RWPE1 (cell line): Measurements from ENCODE around the gene ZNF484.
"Not testable (repeated sequence)": the region's sequence is repeated elsewhere in the genome, so short reads cannot be mapped to it uniquely, and the experiment has no call there.

Experiments
- CTCF ChIA-PET: fragments of 350-600 bp; sonication (Branson Sonifier 250); formaldehyde crosslinking; extraction: SDS; loops from one replicate; lab custom pipeline; 2021; lab: Yijun Ruan, JAX
- POLR2A ChIA-PET: fragments of 400-600 bp; formaldehyde crosslinking; extraction: SDS; loops from one replicate; lab custom pipeline; 2020; ENCODE audit warnings: antibody characterized with exemption; ENCODE audit not compliant: low non-redundant PET; lab: Yijun Ruan, JAX
- DNase-seq: peaks from one replicate; pipeline ENCODE4 v3.0.0; 2012; ENCODE audit warnings: low spot score
- H3K27ac ChIP-seq: fragments of 450-650 bp; 2 replicates; pipeline ENCODE4 v1.5.1; 2017
- CTCF ChIP-seq: fragments of 450-650 bp; conservative IDR thresholded peaks from 2 replicates; pipeline ENCODE4 v1.5.1; 2017; ENCODE audit warnings: low read depth, mild to moderate bottlenecking

Gene ZNF484

GRCh38 chr9:92897323-92897722, 19.5 kb upstream of the ZNF484 start:
- TF ChIP-seq CTCF, result no peak
- POLR2A ChIA-PET, result no interaction called here
- CTCF ChIA-PET, result no interaction called here
- DNase-seq, result no peak
- no peak overlapping the region for H3K27ac ChIP-seq

DNA sequence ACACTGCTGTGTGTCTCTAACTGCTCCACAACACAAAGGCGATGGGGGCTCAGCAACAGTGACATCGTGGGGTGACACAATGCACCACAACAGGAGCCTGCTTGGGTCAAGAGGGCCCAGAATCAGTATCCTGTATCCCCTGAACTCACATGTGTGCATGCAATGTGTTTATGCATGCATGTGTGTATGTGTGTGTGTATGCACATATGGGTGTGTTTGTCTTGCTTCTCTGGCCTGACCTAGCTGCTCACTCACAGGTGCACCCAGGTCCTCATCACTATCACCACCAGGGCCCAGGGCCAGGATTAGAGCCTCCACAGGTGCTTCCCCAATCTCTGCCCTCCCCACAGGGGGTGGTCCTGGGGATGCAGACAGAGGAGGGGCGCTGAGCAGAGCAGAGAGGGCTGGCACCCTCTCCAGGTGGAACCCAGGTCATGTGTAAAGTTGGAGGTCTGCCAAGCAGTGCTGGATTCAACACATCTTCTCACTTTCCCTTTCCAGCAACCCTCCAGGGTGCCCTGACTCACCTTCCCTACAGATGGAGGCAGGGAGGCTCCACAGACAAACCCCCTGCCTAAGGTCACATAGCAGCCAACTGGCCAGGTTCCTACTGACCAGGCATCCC, 18.1 kb upstream of the ZNF484 start:
- POLR2A ChIA-PET, result no interaction called here

GRCh38 chr9:92894711-92895362, 17.0 kb upstream of the ZNF484 start:
- CTCF ChIA-PET, result no interaction called here
- TF ChIP-seq CTCF, result no peak
- no peak for DNase-seq
- POLR2A ChIA-PET, result no interaction called here
- H3K27ac ChIP-seq, result no peak overlapping the region

More for the DNA sequence above, 18.1 kb upstream of the ZNF484 start:
- TF ChIP-seq CTCF, result no peak
- H3K27ac ChIP-seq, result no peak overlapping the region
- CTCF ChIA-PET, result interaction anchor here (0.6 kb wide), 1 partner anchor 15 kb away, joined by 5 read pairs; no protein-coding TSS in a partner anchor
- DNase-seq, result no peak

- DNase-seq, H3K27ac ChIP-seq, POLR2A ChIA-PET: not testable (repeated sequence)
- CTCF ChIA-PET, result interaction anchor here (0.5 to 0.8 kb wide), 2 partner anchors 10 to 15 kb away, joined by 4 read pairs; no protein-coding TSS in a partner anchor
These were observed 16.2 kb upstream of the ZNF484 start for GRCh38 chr9:92893916-92894610.

DNA sequence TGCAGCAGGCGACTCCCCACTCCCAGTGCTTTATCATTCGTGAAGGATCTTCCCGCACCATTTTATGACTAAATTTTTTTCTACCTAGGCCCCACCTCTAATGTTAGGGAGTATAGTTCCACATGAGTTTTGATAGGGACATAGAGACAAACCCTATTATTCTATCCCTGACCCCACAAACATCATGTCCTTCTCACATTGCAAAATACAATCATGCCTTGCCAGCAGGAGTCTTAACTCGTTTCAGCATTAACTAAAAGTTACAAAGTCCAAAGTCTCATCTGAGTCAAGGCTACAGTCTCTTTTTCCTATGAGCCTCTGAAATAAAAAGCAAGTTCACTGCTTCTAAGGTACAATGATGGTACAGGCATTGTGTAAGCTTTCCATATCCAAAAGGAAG, 14.4 kb upstream of the ZNF484 start:
- DNase-seq, H3K27ac ChIP-seq, POLR2A ChIA-PET, CTCF ChIA-PET: not testable (repeated sequence)

DNA sequence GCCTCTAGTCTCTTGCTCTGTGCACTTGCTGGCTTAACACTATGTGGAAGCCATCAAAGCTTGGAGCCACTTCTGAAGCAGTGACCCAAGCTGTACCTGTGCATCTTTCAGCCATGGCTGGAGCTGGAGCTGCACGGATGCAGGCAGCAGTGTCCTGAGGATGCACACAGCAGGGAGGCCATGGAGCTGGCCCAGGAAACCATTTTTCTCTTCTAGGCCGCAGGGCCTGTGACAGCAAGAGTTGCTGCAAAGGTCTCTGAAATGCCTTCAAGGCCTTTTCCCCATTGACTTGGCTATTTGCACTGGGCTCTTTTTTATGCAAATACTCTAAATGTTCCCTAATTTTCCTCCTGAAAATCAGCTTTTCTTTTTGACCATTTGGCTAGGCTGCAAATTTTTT, 12.9 kb upstream of the ZNF484 start:
- CTCF ChIA-PET, result no interaction called here
- no peak for TF ChIP-seq CTCF
- POLR2A ChIA-PET, result no interaction called here
- H3K27ac ChIP-seq, result no peak overlapping the region
- no peak for DNase-seq

DNA sequence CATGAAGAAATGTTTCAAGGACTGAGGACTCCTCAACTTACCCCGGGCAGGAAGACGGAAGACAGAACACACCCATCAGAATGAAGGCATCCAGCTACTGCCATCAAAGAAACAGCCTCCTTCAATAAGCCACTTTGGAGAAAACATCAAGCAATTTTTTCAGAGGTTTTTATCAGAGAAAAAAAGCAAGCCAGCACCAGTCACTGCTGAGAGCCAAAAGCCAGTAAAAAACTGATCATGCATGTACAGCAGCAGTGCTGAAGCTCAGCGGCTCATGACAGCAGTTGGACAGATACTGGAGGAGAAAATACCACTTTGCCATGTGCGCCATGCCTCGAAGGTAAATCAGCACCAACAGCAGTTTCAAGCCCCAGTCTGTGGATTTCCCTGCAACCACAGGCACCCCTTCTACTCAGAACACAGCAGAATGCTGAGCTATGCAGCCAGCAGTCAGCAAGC, 10.1 kb upstream of the ZNF484 start:
- TF ChIP-seq CTCF, result no peak
- POLR2A ChIA-PET, result no interaction called here
- CTCF ChIA-PET, result interaction anchor here (0.7 kb wide), 1 partner anchor 1213 kb away, joined by 3 read pairs; no protein-coding TSS in a partner anchor
- H3K27ac ChIP-seq, result no peak overlapping the region
- no peak for DNase-seq

- CTCF ChIA-PET, POLR2A ChIA-PET, H3K27ac ChIP-seq, DNase-seq: not testable (repeated sequence)
These were observed 9.2 kb upstream of the ZNF484 start for GRCh38 chr9:92886846-92887610.

DNA sequence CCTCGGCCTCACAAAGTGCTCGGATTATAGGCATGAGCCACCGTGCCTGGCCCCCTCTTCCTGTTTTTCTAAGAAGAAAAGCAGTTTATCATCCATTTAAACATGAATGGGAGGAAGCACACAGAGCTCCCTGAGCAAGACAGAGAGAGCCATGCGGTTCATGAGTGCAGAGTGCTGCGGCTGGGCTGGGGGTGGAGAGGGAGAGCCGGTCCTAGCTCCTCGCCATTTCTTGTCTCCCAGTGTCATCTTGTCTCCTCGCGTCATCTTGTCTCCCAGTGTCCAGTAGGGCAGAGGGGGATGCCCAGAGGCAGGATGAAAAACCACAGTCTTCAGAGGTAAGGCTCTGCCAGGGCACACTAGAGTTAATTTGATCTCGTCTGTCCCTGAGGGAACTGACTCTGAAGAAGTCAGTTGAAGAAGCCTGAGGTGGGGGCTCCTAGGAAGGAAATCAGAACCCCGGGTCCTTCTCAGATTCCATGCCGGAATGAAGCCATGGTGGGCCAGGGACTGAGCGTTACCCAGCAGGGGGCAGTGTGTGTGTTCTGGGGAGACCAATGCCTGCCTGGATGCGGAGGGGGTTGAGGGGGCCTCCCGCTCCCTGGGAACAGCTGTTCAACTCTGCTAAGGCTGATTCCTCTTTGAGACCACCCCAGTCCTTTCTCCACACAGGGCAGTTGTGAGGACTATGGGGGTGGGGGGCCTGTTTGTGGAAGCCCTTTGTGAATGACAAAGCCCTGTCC, 6.0 kb upstream of the ZNF484 start:
- CTCF ChIA-PET, result interaction anchor here (0.6 to 0.7 kb wide), 2 partner anchors 10 to 25 kb away, joined by 3 to 4 read pairs; no protein-coding TSS in a partner anchor
- POLR2A ChIA-PET, DNase-seq, H3K27ac ChIP-seq: not testable (repeated sequence)
